ENCODE data around the gene STAC2.

Gene STAC2

GRCh38 chr17:39161962-39162361 lies 63.8 kb downstream of the STAC2 start:
- no peak for DNase-seq (ENCODE audit: low read depth)
